ENCODE measurements around the gene HCFC1.

HCFC1 gene

GRCh38 chrX:153939573-153939972 lies 32.0 kb downstream of the HCFC1 start:
- no peak for DNase-seq (ENCODE audit: low spot score)

DNA sequence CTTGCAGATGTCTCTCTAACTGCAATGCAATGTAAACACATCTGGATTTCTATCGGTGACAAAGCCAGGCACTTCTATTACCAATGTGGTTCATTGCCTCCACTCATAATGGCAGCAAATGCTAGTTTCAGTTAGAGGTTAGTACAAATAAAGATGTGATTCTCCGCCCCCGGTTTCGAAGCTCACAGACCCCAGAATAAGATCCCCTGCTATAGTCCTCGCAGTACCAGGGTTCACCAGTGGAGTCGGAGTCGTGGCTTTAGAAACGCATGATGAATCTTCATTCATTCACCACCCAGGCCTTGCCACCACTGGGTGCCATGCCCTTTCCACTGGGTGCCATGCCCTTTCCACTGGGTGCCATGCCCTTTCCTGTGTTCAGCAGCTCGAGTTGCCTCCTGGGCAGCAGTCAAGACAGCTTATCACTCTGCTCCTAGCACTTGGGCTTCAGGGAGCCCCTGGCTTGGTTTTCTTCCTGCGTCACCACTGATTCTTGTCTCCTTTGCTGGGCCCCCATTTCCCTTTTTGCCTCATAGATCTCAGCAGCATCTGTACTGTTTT lies 33.3 kb downstream of the HCFC1 start:
- no peak for DNase-seq (ENCODE audit: low spot score)

DNA sequence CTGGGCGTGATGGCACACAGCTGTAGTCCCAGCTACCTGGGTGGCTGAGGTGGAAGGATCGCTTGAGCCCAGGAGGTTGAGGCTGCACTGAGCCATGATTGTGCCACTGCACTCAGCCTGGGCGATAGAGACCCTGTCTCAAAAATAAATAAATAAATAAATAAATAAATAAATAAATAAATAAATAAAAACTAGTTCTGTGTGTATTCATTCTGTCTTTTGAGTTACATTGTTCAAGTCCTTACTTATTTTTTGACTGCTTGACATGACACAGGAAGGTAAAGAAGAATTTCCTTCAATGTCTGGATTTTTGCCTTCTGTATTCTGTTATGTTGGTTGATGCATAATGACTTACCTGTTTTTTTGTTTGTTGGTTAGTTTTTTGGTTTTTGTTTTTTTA lies 34.6 kb downstream of the HCFC1 start:
- DNase-seq (ENCODE audit: low spot score), result no peak

DNA sequence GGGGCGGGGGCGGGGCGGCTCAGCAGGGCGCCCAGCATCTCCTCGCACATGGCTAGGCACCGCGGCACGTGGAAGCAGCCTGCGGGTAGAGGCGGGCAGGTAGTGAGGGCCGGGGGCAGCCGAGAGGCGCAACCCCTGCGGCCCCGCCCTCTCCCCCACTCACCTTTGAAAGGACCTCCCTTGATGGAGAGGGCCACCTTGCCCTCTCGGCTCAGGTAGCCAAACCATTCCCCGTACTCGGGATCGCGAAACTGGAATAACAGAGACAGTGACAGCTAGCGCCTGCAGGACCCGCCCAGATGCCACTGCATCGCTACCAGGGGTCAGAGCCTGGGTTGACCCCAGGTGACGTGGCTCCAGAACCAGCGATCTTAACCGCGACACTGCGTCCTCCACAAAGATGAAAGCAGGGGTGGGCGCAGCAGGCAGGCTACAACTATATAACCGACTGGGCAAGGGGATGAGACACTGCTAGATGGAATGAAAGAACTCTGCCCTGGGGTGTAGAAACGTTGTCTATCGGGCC lies 36.2 kb downstream of the HCFC1 start:
- DNase-seq (ENCODE audit: low spot score), result no peak

DNA sequence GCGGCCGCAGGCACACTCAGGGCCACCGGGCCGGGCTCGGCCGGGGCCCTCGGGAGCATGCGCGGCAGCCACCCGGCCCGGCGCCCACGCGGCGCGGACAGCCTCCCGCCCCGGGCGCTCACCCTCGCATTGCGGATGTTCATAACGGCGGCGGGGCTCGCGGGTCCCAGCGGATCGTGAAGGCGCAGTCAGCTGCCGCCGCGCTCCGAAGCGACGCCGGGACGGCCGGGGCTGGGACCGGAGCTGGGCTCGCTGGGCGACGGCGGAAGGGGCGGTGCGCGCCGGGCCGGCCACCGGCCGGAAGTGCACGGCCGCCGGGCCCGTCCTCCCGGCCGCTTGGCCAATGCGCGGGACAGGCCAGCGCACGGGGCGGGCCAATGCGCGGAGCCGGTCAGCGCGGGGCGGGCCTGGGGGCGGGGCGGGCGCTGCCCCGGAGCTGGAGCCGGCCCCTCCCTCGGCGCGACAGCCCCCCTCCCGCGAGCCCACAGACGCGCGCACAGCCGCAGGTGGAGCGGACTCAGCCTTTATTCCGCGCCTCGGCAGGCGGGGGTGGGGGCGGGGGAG lies 36.8 kb downstream of the HCFC1 start, which contains the start of gene NAA10:
NAA10 (minus strand) TSS at position 276 of the 564 bp plus-strand sequence; CDS start at position 143, 133 bp downstream.
- DNase-seq (ENCODE audit: low spot score), result peak; percentile 41

DNA sequence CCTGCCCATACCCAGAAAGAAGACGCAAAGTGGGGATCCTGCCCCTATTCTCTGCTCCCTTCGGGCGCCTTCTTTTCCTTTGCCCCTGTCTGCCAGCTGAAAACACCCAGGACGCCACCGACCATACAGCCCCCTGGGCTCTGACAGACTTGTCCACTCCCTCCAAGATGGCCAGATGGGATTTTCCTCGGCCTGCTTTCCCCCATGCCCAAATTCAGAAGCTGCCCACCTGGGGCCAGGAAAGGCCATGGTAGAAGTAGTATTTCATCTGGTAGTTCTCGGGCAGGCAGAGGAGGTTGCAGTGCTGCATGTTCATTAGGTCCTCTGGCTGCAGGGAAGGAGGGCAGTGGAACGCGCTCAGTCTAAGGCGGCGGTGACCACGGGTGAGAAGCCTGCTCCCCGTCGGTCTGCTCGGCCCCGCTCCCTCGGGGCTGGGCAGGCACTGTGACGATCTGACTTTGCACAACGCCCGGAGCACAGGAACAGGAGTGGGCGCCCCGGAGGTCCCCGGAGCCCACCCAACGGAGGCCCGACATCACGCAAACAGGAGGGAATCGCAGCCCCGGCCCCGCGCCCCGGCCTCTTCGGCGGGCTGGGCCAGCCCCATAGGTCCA lies 37.4 kb downstream of the HCFC1 start:
- DNase-seq (ENCODE audit: low spot score), result no peak

DNA sequence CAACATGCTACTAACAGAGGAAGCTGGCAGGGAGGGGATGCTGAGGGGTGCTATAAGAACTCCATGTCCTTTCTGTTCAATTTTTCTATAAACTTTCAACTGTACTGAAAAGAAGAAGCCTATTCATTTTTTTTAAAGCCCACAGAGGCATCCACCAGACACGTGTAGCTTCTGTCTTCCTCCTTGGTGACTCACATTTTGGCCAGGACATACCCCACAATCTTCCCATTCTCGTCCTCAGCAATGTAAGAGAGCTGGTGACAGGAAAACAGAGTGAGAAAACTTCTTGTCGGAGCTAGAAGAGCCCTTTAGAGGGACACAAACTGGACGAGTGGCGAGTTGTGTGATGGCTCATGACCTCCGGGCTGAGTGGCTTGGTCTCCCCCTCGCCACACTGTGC lies 37.9 kb downstream of the HCFC1 start:
- DNase-seq (ENCODE audit: low spot score), result no peak

DNA sequence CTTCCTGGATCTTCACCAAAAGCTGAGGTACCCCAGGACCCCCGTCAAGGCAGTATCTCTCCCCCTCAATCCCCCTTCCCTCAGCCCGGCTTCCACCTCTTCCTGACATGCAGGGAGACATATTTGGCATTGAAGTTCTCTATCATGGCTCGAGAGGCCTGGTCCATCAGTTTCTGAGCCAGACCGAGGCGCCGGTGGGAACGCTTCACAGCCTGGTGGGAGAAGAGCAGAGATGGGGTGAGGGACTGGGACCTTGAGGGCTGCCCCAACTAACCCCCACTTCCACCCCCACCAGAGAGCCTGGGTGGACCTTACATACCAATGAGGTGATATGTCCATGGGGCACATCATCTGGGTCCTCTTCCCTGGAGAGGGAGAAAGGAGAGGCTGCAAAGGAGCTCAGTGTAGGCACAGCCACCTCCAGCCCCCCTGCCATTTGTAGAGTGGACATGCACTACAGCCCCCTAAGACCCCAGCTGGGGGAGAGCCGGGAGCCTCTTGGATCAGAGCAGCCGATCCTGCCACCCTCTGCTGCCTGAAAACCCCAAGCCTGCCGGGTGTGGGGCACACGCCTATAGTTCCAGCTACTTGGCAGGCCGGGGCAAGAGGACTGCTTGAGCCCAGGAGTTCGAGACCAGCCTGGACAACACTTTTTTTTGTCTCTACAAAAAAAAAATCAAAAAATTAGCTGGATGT lies 39.2 kb downstream of the HCFC1 start:
- DNase-seq (ENCODE audit: low spot score), result no peak

- DNase-seq (ENCODE audit: low spot score), result no peak
These were observed 39.9 kb downstream of the HCFC1 start for GRCh38 chrX:153931748-153932147.

GRCh38 chrX:153931151-153931550 lies 40.5 kb downstream of the HCFC1 start:
- DNase-seq (ENCODE audit: low spot score), result no peak

DNA sequence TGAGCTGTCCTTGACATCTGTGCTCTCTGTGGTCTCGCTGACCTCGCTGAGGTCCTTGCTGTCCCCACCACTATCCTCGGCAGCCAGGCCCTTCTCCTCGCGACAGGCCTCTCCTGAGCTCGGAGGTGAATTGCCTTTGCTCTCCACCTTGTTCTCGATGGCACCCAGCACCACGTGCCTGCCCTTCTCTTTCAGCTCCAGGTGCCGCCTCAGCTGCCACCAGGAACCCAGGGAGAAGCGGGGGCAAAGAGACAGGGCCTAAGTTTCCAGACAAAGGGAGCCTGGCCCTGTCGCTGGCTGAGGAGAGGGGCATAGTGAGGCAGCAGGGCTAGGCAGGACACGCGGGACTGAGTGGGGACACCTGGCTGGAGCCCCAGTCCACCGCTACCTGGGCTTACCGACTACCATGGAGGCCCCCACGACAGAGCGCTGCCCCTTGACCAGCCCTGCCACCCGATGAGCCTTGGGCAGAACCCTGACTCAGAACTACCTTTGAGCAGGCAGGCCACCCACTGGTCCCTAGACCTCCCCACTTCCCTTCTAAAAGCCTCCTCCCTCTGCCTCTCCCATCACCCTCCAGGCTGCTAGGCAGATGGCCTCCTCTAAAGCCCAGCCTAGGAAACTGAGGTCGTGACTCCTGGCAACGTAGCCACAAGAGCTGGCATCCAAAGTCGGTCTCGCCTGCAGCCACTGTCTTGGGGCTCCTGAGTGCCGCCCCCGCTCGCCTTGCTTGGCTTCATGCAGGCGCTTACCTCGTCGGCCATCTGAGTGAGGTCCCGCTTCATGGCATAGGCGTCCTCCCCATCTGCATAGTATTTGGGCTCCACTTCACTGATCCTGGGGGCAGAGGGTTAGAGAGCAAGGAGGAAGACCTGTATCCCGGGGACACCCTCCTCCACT lies 41.4 kb downstream of the HCFC1 start:
- no peak for DNase-seq (ENCODE audit: low spot score)

DNA sequence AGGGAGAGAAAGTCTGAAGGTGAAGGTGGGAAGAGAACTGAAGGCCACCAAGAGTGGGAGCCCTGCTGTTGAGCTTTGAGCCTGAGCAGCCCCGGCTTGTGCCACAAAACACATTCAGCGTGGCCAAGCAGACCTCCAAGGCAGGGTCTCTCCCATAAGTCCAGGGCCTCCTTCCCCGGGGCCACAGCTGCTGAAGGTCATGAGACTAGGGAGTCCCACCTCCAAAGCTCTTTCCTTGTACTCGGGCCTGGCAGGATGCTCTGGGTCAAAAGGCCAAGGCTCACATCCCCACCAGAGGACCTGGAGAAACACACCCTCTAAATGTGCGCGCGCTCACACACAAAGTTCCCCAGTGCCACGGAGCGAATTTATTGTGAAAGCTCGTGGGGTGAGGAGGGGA lies 42.0 kb downstream of the HCFC1 start:
- DNase-seq (ENCODE audit: low spot score), result no peak

DNA sequence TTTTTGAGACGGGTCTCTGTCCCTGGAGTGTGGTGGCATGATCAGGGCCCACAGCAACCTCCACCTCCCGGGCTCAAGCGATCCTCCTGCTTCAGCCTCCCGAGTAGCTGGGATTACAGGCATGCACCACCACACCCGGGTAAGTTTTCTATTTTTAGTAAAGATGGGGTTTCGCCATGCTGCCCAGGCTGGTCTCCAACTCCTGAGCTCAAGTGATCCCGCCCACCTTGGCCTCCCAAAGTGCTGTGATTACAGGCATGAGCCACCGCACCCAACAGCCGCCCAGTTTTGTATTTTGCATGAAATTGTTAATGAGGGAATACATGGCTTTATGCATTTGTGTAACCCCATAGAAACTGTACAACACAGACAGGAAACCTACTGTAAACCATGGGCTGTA lies 42.8 kb downstream of the HCFC1 start:
- no peak for DNase-seq (ENCODE audit: low spot score)

DNA sequence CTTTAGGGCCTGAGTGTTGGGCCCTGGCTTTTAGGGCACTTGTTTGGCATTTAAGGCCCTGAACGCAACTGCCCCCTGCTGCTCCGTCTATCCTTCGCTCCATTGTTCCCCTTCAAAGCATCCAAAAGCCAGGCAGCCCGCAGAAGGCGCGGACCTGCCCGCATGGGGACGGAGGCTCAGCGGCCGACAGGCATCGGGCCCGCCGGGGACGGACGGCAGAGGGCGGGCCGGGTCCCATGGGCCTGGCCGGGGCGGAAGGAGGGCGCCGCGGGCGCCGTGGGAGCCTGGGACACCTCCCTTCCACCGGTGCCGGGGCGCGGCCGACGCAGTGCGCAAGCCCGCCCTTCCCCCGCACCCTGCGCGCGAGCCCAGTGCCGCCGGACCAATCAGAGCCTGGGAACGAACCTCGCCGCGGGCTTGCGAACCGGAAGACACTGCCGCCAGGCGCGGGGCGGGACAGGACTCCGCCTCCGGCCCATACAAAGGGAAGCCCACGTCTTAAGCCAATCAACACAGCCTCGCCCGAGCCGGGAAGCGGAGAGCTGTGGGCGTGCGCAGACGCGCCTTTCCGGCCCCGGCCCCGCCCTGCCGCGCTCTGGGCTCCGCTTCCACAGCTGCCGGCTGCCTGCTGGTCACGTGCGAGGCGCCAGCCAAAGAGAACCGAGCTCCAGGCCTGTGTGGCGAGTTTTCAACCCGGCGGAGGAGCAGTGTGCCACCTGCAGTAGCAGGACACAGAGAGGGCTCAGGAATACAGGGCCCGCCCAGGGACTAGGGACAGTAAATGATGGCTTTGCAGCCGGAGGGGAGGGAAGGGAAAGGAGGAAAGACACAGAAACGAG lies 43.5 kb downstream of the HCFC1 start:
- DNase-seq (ENCODE audit: low spot score), result peak; percentile 94

DNA sequence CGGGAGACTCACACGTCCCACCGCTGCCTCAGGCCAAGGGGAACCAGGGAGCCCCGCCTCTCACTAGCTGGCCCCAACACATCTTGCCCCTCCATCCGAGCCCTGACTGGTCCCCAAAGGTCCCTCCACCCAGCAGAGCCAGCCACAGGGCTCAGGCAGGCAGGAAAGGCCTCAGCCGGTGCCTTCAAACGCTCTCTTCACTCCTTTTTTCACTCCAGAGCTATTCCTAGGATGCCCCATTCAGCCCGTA lies 44.0 kb downstream of the HCFC1 start:
- no peak for DNase-seq (ENCODE audit: low spot score)

GRCh38 chrX:153926858-153927671 lies 44.6 kb downstream of the HCFC1 start:
- no peak for DNase-seq (ENCODE audit: low spot score)

DNA sequence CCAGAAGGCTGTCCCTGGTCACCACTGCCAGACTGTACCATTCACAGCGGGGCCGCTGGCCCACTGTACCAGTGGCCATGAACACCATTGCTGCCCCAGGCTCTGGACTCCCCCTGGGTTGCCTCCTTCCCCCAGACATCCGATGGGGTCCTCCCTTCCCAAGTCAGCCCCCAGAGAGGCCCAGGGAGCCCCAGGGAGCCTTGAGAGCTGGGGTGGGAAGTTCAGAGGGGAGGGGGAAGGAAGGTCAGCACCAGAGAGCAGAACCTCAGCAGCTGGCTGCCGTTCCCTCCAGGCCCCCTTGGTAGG lies 45.1 kb downstream of the HCFC1 start:
- no peak for DNase-seq (ENCODE audit: low spot score)

DNA sequence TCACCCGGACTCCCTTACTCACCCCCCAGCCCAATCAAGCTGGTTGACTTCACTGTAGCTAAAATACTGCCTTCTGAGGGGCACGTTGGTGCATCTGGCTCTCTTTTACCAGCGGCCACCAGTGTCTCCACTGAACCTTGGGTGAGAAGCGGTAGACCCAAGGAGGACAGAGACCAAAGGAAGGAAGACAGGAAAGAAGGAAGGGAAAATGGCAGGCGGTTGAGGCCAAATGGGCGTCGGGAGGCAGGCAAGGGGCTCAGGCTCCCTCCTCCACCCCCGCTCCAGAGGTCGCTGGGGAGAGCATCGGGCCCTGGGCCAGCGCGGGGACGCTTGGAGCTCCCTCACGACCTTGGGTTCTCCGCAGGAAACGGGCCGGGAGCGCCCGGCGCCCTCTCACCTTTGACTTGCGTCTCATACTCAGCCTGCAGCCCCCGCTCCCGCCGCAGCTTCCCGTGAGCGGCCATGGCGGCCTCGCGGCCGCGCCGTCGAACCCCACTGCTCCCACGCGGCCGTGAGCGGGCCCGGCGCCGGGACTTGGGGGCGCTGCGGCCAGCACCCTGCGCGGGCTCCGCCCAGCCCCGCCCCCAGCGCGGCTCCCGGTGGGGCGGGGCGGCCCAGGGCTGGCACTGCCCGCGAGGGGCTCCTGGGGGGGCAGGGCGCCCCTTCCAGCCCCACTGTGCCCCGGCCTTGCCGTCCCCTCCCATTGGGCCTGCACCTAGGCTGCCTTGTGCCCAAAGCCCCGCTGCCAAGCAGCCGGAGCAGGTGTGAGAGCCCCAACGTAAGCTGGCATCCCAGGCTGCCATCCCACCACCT lies 45.7 kb downstream of the HCFC1 start, which contains the start of gene ARHGAP4:
ARHGAP4 (minus strand) TSS at position 526 of the 813 bp plus-strand sequence; CDS start at position 464, 62 bp downstream.
- DNase-seq (ENCODE audit: low spot score), result no peak

DNA sequence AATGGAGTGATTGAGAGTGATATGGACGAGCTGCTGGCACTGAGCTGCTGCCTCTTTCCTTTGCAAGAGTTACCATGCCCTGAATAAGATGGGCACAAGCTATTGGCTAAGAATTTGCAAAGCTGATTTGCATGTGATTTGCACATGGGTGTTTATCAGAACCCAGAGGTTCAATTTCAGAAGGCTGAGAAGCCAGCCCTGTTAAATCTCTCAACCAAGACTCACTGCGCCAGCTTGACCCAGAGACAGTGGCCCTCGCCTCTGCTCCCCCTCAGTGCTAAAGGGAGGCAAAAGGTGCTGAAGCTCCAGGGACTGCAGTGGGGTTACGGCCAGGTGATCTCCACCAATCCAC lies 46.3 kb downstream of the HCFC1 start:
- DNase-seq (ENCODE audit: low spot score), result no peak

Data from pons (tissue), 1 donor.